Activated T-cell treated with anti-CD3 and anti-CD28 coated beads for 24 hours (primary cell): ENCODE results near the gene CD81.

Experiments
- DNase-seq: peaks from one replicate; pipeline ENCODE4 v3.0.0-alpha.2; 2020; ENCODE audit warnings: low read depth

Gene CD81

GRCh38 chr11:2390091-2390724, 13.1 kb downstream of the CD81 start:
- DNase-seq = no peak

- no peak for DNase-seq
These were observed 13.6 kb downstream of the CD81 start for GRCh38 chr11:2390725-2391151.

- no peak for DNase-seq
These were observed 14.3 kb downstream of the CD81 start for GRCh38 chr11:2391181-2391975.

- no peak for DNase-seq
These were observed 15.3 kb downstream of the CD81 start for GRCh38 chr11:2392241-2392959.

GRCh38 chr11:2393111-2393868, 16.2 kb downstream of the CD81 start:
- no peak for DNase-seq

- no peak for DNase-seq
These were observed 17.1 kb downstream of the CD81 start for GRCh38 chr11:2393941-2394817.

GRCh38 chr11:2394818-2395105, 17.7 kb downstream of the CD81 start:
- no peak for DNase-seq

GRCh38 chr11:2395211-2395730, 18.2 kb downstream of the CD81 start:
- DNase-seq = no peak

GRCh38 chr11:2395856-2396255, 18.7 kb downstream of the CD81 start:
- DNase-seq = no peak

- no peak for DNase-seq
These were observed 19.4 kb downstream of the CD81 start for GRCh38 chr11:2396471-2396870.

GRCh38 chr11:2397005-2397404, 19.9 kb downstream of the CD81 start:
- no peak for DNase-seq

- DNase-seq = no peak
These were observed 21.7 kb downstream of the CD81 start for GRCh38 chr11:2398664-2399355.

GRCh38 chr11:2399488-2400068, 22.5 kb downstream of the CD81 start:
- no peak for DNase-seq

- DNase-seq = peak; percentile 100
These were observed 23.1 kb downstream of the CD81 start, which contains the start of gene TSSC4 for GRCh38 chr11:2400069-2400761. TSS of gene TSSC4 (plus strand) at chr11:2400750. CDS start at chr11:2402634, 1,884 bp downstream.

GRCh38 chr11:2400762-2401435, 23.8 kb downstream of the CD81 start:
- DNase-seq = no peak

- DNase-seq = no peak
These were observed 24.4 kb downstream of the CD81 start for GRCh38 chr11:2401436-2401984.

GRCh38 chr11:2402106-2402505, 25.0 kb downstream of the CD81 start:
- DNase-seq = no peak

GRCh38 chr11:2402890-2403645, 26.0 kb downstream of the CD81 start:
- no peak for DNase-seq
